Common myeloid progenitor, CD34-positive (primary cell): ENCODE measurements around the gene SYNE2.

ENCODE experiments used
- CTCF ChIA-PET: fragments of 350-600 bp; sonication (Branson Sonifier 250); formaldehyde crosslinking; loops from one replicate; lab custom pipeline; 2021; ENCODE audit warnings: antibody characterized with exemption; lab: Charles Lee
- POLR2A ChIA-PET: fragments of 350-600 bp; sonication (Branson Sonifier 250); formaldehyde crosslinking; loops from one replicate; lab custom pipeline; 2021; ENCODE audit warnings: antibody characterized with exemption; lab: Charles Lee
- DNase-seq, 3 donors: peaks; one replicate each; pipeline versions ENCODE4 v3.0.0 to v3.0.0-alpha.2; 2013
- H3K27ac ChIP-seq, 2 experiments: 1 replicate in 1 of 2; 2 replicates in 1 of 2; pipeline ENCODE4 v1.7.0; 2013; ENCODE audit warnings: inconsistent platforms in 2 of 2, low read length in 2 of 2, mild to moderate bottlenecking in 2 of 2, low read depth in 1 of 2, moderate library complexity in 1 of 2; ENCODE audit not compliant: severe bottlenecking in 2 of 2, insufficient read depth in 1 of 2, poor library complexity in 1 of 2
- H3K27me3 ChIP-seq, 5 experiments: replicated peaks in 2 of 5; 1 replicate in 3 of 5; 2 replicates in 2 of 5; pipeline versions ENCODE4 v1.6.1 to v1.7.0; 2013; ENCODE audit warnings: low read length in 4 of 5, mild to moderate bottlenecking in 2 of 5, moderate library complexity in 2 of 5, inconsistent platforms in 1 of 5; ENCODE audit not compliant: insufficient read depth in 5 of 5, control insufficient read depth in 4 of 5
- H3K36me3 ChIP-seq, 4 experiments: 1 replicate in 2 of 4; 2 replicates in 2 of 4; pipeline versions ENCODE4 v1.6.1 to v1.7.0; 2013; ENCODE audit warnings: low read length in 3 of 4, control low read depth in 1 of 4, mild to moderate bottlenecking in 1 of 4; ENCODE audit not compliant: control insufficient read depth in 4 of 4, insufficient read depth in 4 of 4
- H3K4me1 ChIP-seq, 4 experiments: 1 replicate in 3 of 4; 2 replicates in 1 of 4; pipeline versions ENCODE4 v1.6.1 to v1.7.1; 2013; ENCODE audit warnings: low read length in 3 of 4, mild to moderate bottlenecking in 3 of 4, control low read depth in 1 of 4, inconsistent platforms in 1 of 4, moderate library complexity in 1 of 4; ENCODE audit not compliant: control insufficient read depth in 4 of 4, insufficient read depth in 4 of 4; ENCODE audit errors: control extremely low read depth in 1 of 4
- H3K4me3 ChIP-seq, 7 experiments: 1 replicate in 4 of 7; 2 replicates in 3 of 7; pipeline versions ENCODE4 v1.5.1 to v1.7.0; 2013; ENCODE audit warnings: mild to moderate bottlenecking in 7 of 7, low read length in 6 of 7, moderate library complexity in 6 of 7, inconsistent platforms in 2 of 7, low read depth in 2 of 7, control low read depth in 1 of 7; ENCODE audit not compliant: insufficient read depth in 4 of 7, control insufficient read depth in 1 of 7; ENCODE audit errors: extremely low read depth in 1 of 7
- H3K9me3 ChIP-seq, 5 experiments: 1 replicate in 4 of 5; 2 replicates in 1 of 5; pipeline versions ENCODE4 v1.6.1 to v1.7.1; 2013; ENCODE audit warnings: low read length in 4 of 5, mild to moderate bottlenecking in 2 of 5, inconsistent platforms in 1 of 5, low read depth in 1 of 5, moderate library complexity in 1 of 5; ENCODE audit not compliant: control insufficient read depth in 4 of 5, insufficient read depth in 2 of 5; ENCODE audit errors: control extremely low read depth in 1 of 5
- WGBS: methylation state at CpG from one replicate; pipeline ENCODE4 v1.1.5; 2013; ENCODE audit not compliant: insufficient coverage; 5-methylcytosine and 5-hydroxymethylcytosine counted together

The SYNE2 gene

DNA sequence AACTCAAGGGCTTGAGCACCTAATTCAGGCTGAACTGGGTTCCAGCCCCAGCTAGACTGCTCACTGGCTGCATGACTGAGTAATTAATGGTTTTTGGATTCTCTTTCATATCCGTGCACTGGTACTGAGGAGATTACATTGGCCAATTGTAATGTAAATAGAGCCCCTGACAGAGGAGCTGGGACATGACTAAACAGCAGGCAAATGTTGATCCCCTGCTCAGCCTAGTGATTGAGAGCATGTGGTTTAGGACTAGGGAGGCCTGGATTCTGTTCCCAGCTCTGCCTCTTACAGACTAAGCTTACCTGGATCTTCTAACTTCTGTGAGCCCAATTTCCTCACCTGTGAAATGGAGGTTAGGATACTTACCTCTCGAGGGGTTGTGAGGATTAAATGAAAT is 237.1 kb downstream of the SYNE2 start:
- Histone ChIP-seq H3K27me3 (no peaks in the 10 kb centered on the region), H3K9me3 (no peaks in the 10 kb centered on the region), H3K4me3 (no peak overlapping the region), H3K27ac (no peak overlapping the region), H3K36me3 (no peaks in the 10 kb centered on the region), H3K4me1 (no peaks in the 10 kb centered on the region)
- CTCF ChIA-PET = no interaction called here
- no peak for DNase-seq
- WGBS = 100% methylated on average over 1 of the region's 2 CpGs
- POLR2A ChIA-PET = no interaction called here

- POLR2A ChIA-PET = no interaction called here
- H3K27me3 ChIP-seq = no peaks in the 10 kb centered on the region
- CTCF ChIA-PET = interaction anchor here (0.8 kb wide), 1 partner anchor 13 kb away, joined by 3 read pairs; no protein-coding TSS in a partner anchor
- no peaks in the 10 kb centered on the region for H3K9me3 ChIP-seq
- DNase-seq = no peak
- WGBS = no CpG with 5 or more reads among the region's 1 CpG
- no peaks in the 10 kb centered on the region for H3K4me1 ChIP-seq
- no peaks in the 10 kb centered on the region for H3K36me3 ChIP-seq
- no peak overlapping the region for H3K4me3 ChIP-seq
- H3K27ac ChIP-seq = no peak overlapping the region
These were observed 238.4 kb downstream of the SYNE2 start for GRCh38 chr14:64091217-64091616.

DNA sequence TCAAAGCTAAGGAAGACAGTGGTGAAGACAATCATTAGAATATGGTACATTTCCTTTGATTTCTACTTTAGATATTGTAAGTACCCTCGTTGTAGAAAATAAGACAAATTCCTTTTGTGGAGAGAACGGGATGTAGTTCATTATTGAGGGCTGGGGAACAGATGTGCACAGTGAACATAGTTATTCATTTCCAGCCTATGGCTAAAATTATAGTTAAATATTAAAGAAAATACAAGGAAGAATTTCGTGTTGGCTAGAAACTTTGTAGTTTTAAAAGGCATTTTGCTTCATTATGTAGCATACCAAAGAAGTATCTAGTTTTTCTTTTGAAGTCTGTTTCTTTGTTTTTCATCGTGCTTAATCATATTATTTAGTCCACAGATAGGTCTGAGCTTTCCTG is 239.5 kb downstream of the SYNE2 start:
- Histone ChIP-seq H3K36me3 (no peaks in the 10 kb centered on the region), H3K9me3 (no peaks in the 10 kb centered on the region), H3K4me3 (no peak overlapping the region), H3K27me3 (no peaks in the 10 kb centered on the region), H3K27ac (no peak overlapping the region), H3K4me1 (no peaks in the 10 kb centered on the region)
- no peak for DNase-seq
- WGBS = no CpG with 5 or more reads among the region's 4 CpGs
- ChIA-PET CTCF (no interaction called here), POLR2A (no interaction called here)

GRCh38 chr14:64092940-64093339 is 240.1 kb downstream of the SYNE2 start:
- WGBS = 100% methylated on average over 1 of the region's 5 CpGs
- Histone ChIP-seq H3K9me3 (no peaks in the 10 kb centered on the region), H3K4me3 (no peak overlapping the region), H3K4me1 (no peaks in the 10 kb centered on the region), H3K27me3 (no peaks in the 10 kb centered on the region), H3K27ac (no peak overlapping the region), H3K36me3 (no peaks in the 10 kb centered on the region)
- ChIA-PET CTCF (no interaction called here), POLR2A (no interaction called here)
- no peak for DNase-seq

GRCh38 chr14:64095620-64096019 is 242.8 kb downstream of the SYNE2 start:
- Histone ChIP-seq H3K27me3 (no peaks in the 10 kb centered on the region), H3K4me1 (no peaks in the 10 kb centered on the region), H3K36me3 (no peaks in the 10 kb centered on the region), H3K27ac (no peak overlapping the region), H3K4me3 (no peak overlapping the region), H3K9me3 (no peaks in the 10 kb centered on the region)
- no peak for DNase-seq
- WGBS = 92% methylated on average over 2 of the region's 3 CpGs
- POLR2A ChIA-PET = no interaction called here
- CTCF ChIA-PET = no interaction called here

DNA sequence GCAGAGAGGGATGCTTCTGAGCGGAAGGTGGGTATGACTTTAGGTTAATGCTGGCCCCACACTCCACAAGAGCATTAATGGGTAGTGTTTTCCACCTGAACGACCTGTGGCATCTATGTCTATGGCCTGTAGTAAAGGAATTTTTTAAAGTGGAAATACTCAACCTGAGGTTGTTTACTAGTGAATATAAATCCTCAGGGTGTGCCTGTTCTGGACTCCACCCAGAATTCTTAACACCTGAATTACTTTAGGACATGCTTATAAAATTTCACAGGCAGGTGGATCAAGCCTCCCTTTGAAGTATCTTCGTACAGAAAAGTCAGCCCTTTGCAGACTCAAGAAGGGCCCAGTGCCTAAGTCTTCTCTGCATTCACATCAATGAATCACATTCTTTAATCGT is 245.3 kb downstream of the SYNE2 start:
- ChIA-PET CTCF (no interaction called here), POLR2A (no interaction called here)
- no peaks in the 10 kb centered on the region for H3K27me3 ChIP-seq
- DNase-seq = no peak
- H3K27ac ChIP-seq = no peak overlapping the region
- no peaks in the 10 kb centered on the region for H3K4me1 ChIP-seq
- H3K36me3 ChIP-seq = no peaks in the 10 kb centered on the region
- H3K9me3 ChIP-seq = no peaks in the 10 kb centered on the region
- WGBS = 100% methylated on average over 2 of the region's 4 CpGs
- no peak overlapping the region for H3K4me3 ChIP-seq

GRCh38 chr14:64107438-64107837 is 254.6 kb downstream of the SYNE2 start:
- no peaks in the 10 kb centered on the region for H3K9me3 ChIP-seq
- DNase-seq = no peak
- 100% methylated on average over 1 of the region's 2 CpGs for WGBS
- H3K27ac ChIP-seq = no peak overlapping the region
- no peak overlapping the region for H3K4me3 ChIP-seq
- ChIA-PET POLR2A (no interaction called here), CTCF (no interaction called here)
- H3K27me3 ChIP-seq = no peaks in the 10 kb centered on the region
- no peaks in the 10 kb centered on the region for H3K36me3 ChIP-seq
- H3K4me1 ChIP-seq = no peaks in the 10 kb centered on the region
